ENCODE data around the gene ZNF526. TPM values are rescaled to one million over a fixed set of nuclear protein-coding genes. Genes with fewer than 3 reads are reported as not detected.

ZNF526 gene
- total RNA-seq, 1 experiment from 2014 or later, result 21.3 TPM

DNA sequence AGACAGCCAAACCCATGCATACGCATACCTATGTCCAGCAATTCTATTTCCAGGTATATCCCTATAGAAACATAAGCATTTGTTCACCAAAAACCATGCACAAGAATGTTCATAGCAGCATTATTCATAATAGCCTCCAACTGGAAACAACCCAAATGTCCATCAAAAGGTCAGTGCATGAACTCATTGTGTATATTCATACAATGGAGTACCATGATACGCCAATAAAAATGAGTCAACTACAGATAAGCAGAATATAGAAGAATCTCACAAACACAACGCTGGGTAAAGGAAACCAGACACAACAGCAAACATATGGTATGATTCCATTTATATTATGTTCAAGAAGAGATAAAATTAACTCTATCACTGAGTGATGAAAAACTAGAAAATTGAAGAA, 26.4 kb upstream of the ZNF526 start:
- no peak overlapping the region for H3K4me3 ChIP-seq (ENCODE audit: low read depth, low read length, poor library complexity, severe bottlenecking)
- no TSS peak for BruUV-seq (replicated peaks)
- CTCF ChIA-PET, result no interaction called here

DNA sequence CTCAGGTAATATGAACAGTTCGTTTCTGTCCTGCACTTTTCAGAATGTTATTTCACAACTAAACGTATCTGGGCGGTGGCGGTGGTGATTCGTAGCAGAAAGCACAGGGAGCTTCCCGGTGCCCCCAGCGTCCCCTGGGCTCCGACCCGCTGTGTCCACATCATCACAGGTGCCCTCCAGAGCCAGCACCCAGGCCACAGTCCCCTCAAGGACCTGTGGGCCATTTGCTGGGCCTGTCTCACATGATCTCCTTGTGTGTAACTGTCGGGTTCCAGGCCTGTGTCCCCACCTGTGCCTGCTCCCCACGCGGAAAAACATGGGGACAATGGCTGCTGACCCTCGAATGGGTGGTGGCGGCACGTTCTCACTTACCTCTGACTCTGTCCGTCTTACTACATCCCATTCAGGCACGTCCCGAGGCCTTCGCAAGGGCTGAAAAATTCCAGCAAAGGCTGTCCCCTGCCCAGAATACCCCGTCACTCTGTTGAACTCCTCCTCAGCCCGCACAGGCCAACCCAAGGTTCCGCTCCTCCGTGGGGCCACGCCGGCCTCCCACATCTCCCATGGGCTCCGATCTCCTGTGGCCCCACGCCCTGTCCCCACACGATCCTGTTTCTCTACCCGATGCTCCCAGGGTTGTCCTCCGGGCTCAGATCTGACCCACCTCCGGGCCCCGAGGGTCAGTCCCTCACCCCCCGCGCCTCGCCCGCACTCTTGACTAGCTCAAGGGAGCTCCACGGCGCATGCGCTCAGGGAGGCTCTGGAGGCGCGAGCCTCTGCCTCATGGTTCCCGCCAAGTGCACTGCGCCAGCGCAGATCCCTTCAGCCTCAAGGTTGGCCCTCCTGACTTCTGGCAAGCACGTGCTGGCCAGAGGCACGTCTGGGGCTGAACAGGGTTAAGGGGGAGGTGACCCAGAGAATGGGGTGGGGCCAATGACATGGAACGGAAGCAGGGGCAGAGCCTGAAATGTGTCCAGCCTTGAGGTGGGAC, 23.8 kb upstream of the ZNF526 start:
- no peak for DNase-seq (ENCODE audit: low spot score)
- Histone ChIP-seq H3K4me3 (ENCODE audit: low read depth, low read length, poor library complexity, severe bottlenecking) (no peak overlapping the region), H3K27me3 (replicated peaks; ENCODE audit: insufficient read depth, low read depth, low read length, poor library complexity) (no peaks in the 10 kb centered on the region), H3K9me3 (ENCODE audit: low read depth, low read length, poor library complexity, severe bottlenecking) (no peaks in the 10 kb centered on the region), H3K36me3 (ENCODE audit: insufficient read depth, low read length, poor library complexity, severe bottlenecking) (peaks cover 23% of the 10 kb centered on the region), H3K4me1 (ENCODE audit: insufficient read depth, low read length, poor library complexity, severe bottlenecking) (no peaks in the 10 kb centered on the region), H3K27ac (ENCODE audit: low read depth, low read length, poor library complexity, severe bottlenecking) (no peak overlapping the region)
- CTCF ChIA-PET, result no interaction called here
- TF ChIP-seq, protein P1, sequence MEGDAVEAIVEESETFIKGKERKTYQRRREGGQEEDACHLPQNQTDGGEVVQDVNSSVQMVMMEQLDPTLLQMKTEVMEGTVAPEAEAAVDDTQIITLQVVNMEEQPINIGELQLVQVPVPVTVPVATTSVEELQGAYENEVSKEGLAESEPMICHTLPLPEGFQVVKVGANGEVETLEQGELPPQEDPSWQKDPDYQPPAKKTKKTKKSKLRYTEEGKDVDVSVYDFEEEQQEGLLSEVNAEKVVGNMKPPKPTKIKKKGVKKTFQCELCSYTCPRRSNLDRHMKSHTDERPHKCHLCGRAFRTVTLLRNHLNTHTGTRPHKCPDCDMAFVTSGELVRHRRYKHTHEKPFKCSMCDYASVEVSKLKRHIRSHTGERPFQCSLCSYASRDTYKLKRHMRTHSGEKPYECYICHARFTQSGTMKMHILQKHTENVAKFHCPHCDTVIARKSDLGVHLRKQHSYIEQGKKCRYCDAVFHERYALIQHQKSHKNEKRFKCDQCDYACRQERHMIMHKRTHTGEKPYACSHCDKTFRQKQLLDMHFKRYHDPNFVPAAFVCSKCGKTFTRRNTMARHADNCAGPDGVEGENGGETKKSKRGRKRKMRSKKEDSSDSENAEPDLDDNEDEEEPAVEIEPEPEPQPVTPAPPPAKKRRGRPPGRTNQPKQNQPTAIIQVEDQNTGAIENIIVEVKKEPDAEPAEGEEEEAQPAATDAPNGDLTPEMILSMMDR (conservative IDR thresholded peaks at IDR 0.05; ENCODE audit: low read depth, low read length), result no peak
- TF ChIP-seq EZH2 (IDR thresholded peaks at IDR 0.05; ENCODE audit: borderline replicate concordance, low read depth, low read length, poor library complexity, severe bottlenecking), result no peak
- no TSS peak for BruUV-seq (replicated peaks)
- POLR2A ChIA-PET (ENCODE audit: low non-redundant PET), result no interaction called here
- intact Hi-C loops (cut with micrococcal nuclease; ENCODE audit: unreplicated experiment), result no loop called here

More for the DNA sequence above, 26.4 kb upstream of the ZNF526 start:
- POLR2A ChIA-PET (ENCODE audit: low non-redundant PET), result no interaction called here
- TF ChIP-seq, protein P1 (conservative IDR thresholded peaks at IDR 0.05; ENCODE audit: low read depth, low read length), result no peak
- TF ChIP-seq EZH2 (IDR thresholded peaks at IDR 0.05; ENCODE audit: borderline replicate concordance, low read depth, low read length, poor library complexity, severe bottlenecking), result no peak
- H3K27ac ChIP-seq (ENCODE audit: low read depth, low read length, poor library complexity, severe bottlenecking), result no peak overlapping the region
- no peaks in the 10 kb centered on the region for H3K27me3 ChIP-seq (replicated peaks; ENCODE audit: insufficient read depth, low read depth, low read length, poor library complexity)
- H3K9me3 ChIP-seq (ENCODE audit: low read depth, low read length, poor library complexity, severe bottlenecking), result no peaks in the 10 kb centered on the region
- H3K36me3 ChIP-seq (ENCODE audit: insufficient read depth, low read length, poor library complexity, severe bottlenecking), result peaks cover 11% of the 10 kb centered on the region
- no peaks in the 10 kb centered on the region for H3K4me1 ChIP-seq (ENCODE audit: insufficient read depth, low read length, poor library complexity, severe bottlenecking)
- intact Hi-C loops (cut with micrococcal nuclease; ENCODE audit: unreplicated experiment), result no loop called here
- DNase-seq (ENCODE audit: low spot score), result no peak

DNA sequence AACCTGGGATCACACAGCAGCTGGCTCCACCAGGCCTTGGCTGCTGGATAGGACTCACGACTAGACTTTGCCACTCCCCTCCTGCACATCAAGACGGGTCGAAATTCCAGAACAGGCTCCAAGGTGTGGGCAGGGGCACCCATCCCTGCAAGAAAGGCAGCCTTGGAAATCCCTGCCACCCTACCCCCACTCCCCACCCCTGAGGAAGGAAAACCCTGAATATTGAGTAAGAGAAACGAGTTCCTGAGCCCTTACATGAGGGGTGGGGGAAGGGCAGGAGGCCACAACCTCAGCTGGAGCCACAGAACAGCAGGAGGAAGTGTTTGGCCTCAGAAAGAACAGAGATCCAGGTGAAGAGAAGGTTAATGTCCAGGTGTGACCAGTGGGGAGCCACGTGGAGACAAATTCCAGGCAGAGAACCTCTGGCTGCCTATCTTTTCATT, 22.7 kb upstream of the ZNF526 start:
- no peak for DNase-seq (ENCODE audit: low spot score)
- Histone ChIP-seq H3K27me3 (replicated peaks; ENCODE audit: insufficient read depth, low read depth, low read length, poor library complexity) (no peaks in the 10 kb centered on the region), H3K36me3 (ENCODE audit: insufficient read depth, low read length, poor library complexity, severe bottlenecking) (peaks cover 31% of the 10 kb centered on the region), H3K4me3 (ENCODE audit: low read depth, low read length, poor library complexity, severe bottlenecking) (no peak overlapping the region), H3K9me3 (ENCODE audit: low read depth, low read length, poor library complexity, severe bottlenecking) (no peaks in the 10 kb centered on the region), H3K4me1 (ENCODE audit: insufficient read depth, low read length, poor library complexity, severe bottlenecking) (no peaks in the 10 kb centered on the region), H3K27ac (ENCODE audit: low read depth, low read length, poor library complexity, severe bottlenecking) (no peak overlapping the region)
- TF ChIP-seq EZH2 (IDR thresholded peaks at IDR 0.05; ENCODE audit: borderline replicate concordance, low read depth, low read length, poor library complexity, severe bottlenecking), result no peak
- TF ChIP-seq, protein P1 (conservative IDR thresholded peaks at IDR 0.05; ENCODE audit: low read depth, low read length), result no peak
- POLR2A ChIA-PET (ENCODE audit: low non-redundant PET), result no interaction called here
- CTCF ChIA-PET, result no interaction called here
- intact Hi-C loops (cut with micrococcal nuclease; ENCODE audit: unreplicated experiment), result no loop called here
- no TSS peak for BruUV-seq (replicated peaks)

Data from A673 (cell line).